Brain pericyte (primary cell): ENCODE measurements around the gene NUPR1.
"Not testable (repeated sequence)": the region's sequence is repeated elsewhere in the genome, so short reads cannot be mapped to it uniquely, and the experiment has no call there.

Source experiments
- DNase-seq: peaks from one replicate; pipeline ENCODE4 v3.0.0-alpha.2; 2012; ENCODE audit warnings: low read depth, low spot score

Gene NUPR1

GRCh38 chr16:28527100-28527785, 11.5 kb downstream of the NUPR1 start:
- not testable (repeated sequence) for DNase-seq

DNA sequence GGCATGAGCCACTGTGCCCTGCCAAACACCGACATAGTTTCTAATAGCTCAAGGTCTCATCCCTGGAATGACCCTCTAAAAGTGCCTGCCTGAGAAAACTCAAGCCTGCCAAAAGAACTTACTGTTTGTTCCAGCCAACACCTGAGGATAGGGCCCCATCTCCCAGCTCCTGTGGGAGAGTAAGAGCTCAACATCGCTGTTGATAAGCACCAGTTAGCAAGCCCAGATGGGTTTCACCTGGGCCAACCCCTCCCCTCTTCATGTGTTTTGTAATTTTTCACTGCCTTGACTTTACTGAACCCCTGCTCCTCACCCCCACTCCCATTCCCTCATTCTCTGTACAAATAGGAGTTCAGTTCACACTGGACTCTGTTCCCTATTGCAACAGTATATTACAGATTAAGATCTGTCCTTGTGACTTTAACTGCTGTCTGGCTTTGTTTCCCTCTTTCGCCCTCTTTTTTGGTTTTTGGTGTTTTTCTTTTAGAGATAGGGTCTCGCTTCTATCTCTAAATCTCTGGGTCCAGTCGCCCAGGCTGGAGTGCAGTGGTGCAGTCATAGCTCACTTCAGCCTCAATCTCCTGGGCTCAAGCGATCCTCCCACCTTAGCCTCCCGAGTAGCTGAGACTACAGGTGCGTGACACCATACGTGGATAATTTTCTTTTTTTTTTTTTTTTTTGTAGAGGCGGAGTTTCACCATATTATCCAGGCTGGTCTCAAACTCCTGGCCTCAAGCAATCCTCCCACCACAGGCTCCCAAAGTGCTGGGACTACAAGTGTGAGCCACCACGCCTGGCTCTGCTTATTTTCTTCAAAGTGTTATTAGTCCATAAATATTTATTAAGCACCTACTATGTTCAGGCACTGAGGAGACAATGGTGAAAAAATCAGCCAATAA, 12.3 kb downstream of the NUPR1 start:
- no peak for DNase-seq

DNA sequence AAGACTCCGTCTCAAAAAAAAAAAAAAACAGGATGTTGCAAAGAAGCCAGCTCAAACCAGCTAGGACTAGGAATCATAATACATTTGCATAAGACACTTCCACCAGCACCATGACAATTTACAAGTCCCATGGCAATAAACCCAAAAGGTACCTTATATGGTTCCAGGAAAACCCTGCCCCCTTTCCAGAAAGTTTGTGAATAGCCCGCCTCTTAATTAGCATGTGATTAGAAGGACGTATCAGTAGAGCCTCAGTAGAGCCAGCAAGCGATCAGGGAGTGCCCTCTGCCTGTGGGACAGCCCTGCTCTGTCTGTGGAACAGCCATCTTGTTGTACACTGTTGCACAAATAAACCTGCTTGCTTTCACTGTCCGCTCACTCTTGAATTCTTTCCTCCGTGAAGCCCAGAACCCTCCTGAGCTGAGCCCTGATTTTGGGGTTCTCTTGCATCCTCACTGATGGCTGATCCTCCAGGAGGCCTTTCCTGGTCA, 14.0 kb downstream of the NUPR1 start:
- DNase-seq = no peak

GRCh38 chr16:28522792-28523191, 16.0 kb downstream of the NUPR1 start:
- DNase-seq = no peak

GRCh38 chr16:28521436-28521835, 17.3 kb downstream of the NUPR1 start:
- no peak for DNase-seq

DNA sequence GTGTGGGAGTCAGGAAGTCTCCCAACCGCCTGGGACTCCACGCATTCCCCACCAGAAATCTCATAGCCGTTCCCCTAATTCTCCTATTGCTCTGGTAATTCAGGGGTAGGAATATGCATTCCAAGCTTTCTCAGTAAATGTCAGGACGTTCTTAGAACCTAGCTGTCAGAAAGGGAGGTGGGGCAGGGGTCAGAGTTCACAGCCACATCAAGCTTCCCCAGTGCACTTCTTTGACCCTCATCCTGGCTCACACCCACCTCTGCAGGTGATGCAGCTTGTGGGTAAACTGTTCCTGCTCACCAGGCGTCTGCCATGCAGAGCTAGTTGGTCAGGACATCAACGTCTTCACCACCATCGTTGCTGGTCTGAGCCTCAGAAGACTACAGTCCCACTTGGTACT, 18.1 kb downstream of the NUPR1 start:
- no peak for DNase-seq

DNA sequence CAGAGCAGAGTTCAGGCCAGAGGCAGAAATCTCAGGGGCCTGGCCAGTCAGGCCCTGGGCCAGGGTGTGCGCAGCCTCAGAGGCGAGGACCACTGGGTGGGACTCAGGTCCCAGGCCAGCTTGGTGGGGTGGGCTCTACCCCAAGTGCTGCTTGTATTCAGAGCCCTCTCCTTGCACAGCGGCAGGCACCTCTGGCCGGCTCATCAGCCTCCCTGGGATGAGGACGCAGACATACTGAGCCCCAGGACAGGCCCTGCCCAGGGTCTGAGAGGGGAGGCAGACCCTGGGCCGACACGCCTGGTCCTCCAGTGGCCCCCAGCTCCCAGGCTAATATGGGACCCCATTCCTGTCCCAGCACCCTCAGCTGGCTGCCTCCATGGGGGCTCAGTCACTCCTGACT, 24.5 kb downstream of the NUPR1 start:
- no peak for DNase-seq

- DNase-seq = no peak
Measured at GRCh38 chr16:28513484-28514181, 25.1 kb downstream of the NUPR1 start.

DNA sequence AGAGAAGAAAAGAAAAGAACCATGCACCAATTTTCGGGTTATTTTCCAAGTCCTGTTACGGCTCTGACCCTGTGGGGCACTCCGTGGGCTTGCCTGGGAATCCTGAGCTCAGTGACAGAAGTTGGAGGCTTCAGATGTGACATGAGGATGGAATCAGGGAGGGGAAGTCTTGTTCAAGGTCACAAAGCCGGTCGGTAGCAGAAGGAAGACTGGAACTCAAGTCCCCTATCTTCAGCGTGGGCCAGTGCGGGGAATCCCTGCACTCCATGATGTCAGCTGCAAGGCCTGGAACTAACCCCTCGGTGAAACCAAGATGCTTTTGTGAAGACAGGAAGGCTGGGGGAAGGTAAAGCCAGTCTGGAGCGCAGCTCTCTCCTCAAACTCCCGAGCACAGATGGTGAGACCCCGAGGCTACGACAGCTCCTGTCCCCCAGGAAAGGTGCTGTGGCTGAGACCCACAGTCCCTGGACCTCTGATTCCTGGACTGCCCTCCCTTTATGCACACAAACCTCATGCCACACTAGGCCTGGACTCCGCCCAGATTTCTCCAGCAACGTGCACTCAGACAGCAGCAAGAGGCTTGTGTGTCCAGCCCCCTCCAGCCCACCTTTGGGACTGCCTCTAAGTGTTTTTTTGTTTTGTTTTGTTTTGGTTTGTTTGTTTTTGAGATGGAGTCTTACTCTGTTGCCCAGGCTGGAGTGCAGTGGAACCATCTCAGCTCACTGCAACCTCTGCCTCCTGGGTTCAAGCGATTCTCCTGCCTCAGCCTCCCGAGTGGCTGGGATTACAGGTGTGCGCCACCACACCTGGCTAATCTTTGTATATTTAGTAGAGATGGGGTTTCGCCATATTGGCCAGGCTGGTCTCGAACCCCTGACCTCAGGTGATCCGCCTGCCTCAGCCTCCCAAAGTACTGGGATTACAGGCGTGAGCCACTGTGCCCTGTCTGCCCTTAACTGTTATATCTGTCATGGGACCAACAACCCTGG, 26.7 kb downstream of the NUPR1 start:
- DNase-seq = no peak

GRCh38 chr16:28511031-28511430, 27.7 kb downstream of the NUPR1 start:
- DNase-seq = no peak

DNA sequence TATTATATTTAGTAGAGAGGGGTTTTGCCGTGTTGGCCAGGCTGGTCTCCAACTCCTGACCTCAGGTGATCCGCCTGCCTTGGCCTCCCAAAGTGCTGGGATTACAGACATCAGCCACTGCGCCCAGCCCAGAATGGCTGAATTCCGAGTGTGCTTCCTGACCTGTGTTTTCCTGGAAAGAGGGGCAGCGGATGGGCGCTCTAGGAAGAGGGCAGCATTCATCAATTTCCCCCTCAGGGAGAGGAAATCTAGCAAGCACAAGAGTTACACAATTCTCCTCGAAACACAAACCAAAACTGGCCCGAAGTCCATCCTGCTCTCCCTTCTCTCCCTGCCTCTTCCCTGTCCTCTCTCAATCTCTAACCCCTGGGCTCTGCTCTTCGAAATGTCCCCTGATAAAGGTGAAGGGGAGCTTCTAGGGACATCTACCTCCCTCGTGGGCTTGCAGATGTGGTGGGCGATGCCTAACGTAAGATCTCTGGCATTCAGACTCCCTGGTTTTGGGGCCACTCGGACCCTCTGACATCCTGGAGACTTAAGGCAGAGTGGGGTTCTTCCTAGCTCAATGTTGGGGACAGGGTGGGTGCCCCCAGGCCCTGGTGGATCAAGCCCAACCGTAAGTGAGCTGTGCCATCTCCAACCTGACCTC, 33.2 kb downstream of the NUPR1 start:
- no peak for DNase-seq

- no peak for DNase-seq
Measured at GRCh38 chr16:28504707-28505404, 33.9 kb downstream of the NUPR1 start.

- no peak for DNase-seq
Measured at GRCh38 chr16:28503470-28504259, 35.1 kb downstream of the NUPR1 start.

DNA sequence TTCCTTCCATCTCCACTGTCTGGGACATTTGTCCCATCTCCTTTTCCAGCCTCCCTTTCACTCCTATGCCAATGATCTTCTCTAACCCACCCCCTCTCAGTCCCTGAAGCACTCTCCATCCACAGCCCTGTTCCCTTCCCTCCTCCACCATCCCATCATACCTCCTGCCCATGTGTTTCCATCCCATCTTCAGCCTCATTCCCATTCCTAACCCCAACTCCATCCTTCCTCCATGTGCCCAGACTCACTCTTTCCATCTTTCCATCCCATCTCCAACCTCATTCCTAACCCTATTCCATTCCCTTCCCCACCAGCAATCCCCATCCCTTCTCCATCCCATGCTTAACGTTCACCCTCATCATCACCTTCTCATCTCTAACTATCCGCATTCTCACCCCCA, 36.5 kb downstream of the NUPR1 start:
- DNase-seq = no peak

DNA sequence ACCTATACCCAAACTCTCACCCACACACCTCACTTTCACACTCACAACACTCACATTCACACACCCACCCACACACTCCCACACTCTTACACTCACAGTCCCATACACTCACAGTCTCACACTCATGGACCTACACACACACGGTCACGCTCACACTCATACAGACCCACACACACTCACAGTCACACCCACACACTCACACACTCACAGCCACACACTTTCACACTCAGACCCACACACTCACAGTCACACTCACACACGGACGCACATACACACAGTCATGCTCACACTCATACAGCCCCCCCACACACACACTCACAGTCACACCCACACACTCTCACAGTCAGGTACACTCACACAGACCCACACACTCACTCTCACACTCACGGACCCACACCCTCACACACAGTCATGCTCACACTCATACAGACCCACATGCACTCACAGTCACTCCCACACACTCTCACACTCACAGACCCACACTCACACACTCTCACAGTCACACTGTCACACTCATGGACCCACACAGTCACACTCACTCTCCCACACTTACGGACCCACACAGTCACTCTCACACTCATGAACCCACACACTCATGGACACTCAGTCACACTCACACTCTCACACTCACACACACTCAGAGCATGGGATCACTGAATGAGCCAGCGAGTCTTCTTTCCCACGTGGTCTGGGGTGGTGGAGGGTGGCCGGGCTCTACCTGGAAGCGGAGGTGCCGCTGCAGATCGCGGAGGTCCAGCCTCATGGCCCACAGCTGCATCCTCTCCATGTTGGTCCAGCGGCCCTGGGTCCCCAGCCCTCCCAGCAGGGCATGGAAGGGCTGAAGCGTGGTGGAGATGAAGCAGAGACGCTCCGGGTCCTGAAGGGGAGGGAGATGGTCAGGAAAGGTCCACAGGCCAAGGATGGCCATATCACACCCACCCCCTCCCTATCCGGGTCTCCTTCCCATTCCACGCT, 37.2 kb downstream of the NUPR1 start:
- DNase-seq = no peak

GRCh38 chr16:28500476-28501180, 38.1 kb downstream of the NUPR1 start:
- not testable (repeated sequence) for DNase-seq

- no peak for DNase-seq
Measured at GRCh38 chr16:28499854-28500253, 38.9 kb downstream of the NUPR1 start.
